ENCODE results near the gene CD63. TPM values are rescaled to one million over a fixed set of nuclear protein-coding genes. Genes with fewer than 3 reads are reported as not detected.

The CD63 gene
- total and polyA plus RNA-seq, 9 of the 15 experiments (the other 6 are each of a cell fraction or from before 2014, with no cell fraction given): 313 to 735 (median 433) TPM

DNA sequence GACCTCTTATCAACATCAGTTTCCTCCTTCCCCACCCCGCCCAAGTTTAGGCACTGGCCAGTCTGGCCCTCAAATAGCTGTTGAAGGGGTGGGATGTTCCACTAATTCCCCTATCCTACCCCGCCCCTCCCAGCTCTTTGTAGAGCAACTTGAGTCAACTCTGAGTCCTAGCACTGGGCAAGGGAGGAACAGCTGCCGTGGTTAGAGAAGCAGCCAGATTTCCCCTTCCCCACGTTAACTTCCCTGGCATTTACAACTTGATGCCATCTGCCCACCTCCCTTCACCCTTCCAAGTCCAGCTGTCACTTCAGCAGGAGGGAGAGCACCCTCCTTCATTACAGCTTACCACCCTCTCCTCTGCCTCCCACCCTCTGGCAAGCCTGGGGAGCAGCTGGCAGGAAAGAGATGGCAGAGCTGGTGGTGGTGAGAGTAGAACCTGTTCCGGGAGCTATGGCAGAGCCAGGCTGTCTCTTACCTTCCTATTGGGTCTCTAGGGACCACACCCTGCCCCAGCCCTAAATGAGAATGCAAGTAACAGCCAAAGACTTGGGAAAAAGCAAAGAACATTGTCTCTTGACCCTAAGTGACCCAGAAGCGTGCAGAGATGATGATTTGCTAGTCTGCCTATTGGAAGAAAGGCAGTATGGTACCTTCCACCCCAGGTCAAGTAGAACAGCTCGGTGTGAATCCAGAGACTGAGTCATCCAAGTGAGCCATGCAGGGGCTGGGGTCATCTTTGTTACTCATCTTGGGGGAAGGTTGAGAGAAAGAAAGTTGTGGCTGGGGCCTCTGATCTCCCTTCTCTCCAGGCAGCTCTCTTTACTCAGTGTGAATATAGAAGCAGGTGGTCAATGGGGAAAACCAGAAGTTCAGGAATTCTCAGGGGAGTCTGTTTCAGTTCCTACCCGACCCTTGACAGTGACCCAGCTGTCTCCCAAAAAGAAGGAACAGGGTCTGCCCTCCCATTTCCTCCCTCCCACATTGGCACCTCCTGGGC is 11.5 kb downstream of the CD63 start:
- H3K4me1 ChIP-seq (replicated peaks in 1 of 2; ENCODE audit: control insufficient read depth in 2 of 2, insufficient read depth in 2 of 2, low read length in 2 of 2): peaks cover 22 to 26% of the 10 kb centered on the region in 2 experiments; a peak in 4 of 5 replicates
- H4K20me1 ChIP-seq (replicated peaks; ENCODE audit: control insufficient read depth, insufficient read depth, low read length): no peaks in the 10 kb centered on the region; the same call in 1 of the 2 replicates
- no peaks in the 10 kb centered on the region for H3K9me1 ChIP-seq (ENCODE audit: control insufficient read depth, insufficient read depth, low read length)
- peak overlapping the region; percentile 90 for H3K4me2 ChIP-seq (ENCODE audit: insufficient read depth, low read length)
- no TSS peak for BruUV-seq (replicated peaks)
- H3K9ac ChIP-seq (ENCODE audit: insufficient read depth in 1 of 2, low read depth in 2 of 2, low read length in 2 of 2): peak overlapping the region; percentile 82 to 92; a peak in 3 of 4 replicates
- in situ Hi-C loops (cut with MboI) (no loop called here), intact Hi-C loops (cut with micrococcal nuclease) (no loop called here)
- ChIA-PET POLR2A (interaction anchor here (1.1 to 2.8 kb wide), 2 partner anchors 10 to 12 kb away, joined by 3 to 11 read pairs; partner anchors contain the start of gene CD63), CTCF (ENCODE audit: low intra/inter-chr PET ratio) (no interaction called here)
- no peaks in the 10 kb centered on the region for H3K9me3 ChIP-seq (replicated peaks; ENCODE audit: control insufficient read depth, insufficient read depth, low read depth, low read length)
- WGBS (ENCODE audit: insufficient coverage, low coverage, missing lambda C conversion rate): 18% methylated on average over 8 of the region's 8 CpGs
- no peaks in the 10 kb centered on the region; the same call in 2 of the 3 replicates for H3K36me3 ChIP-seq (ENCODE audit: control insufficient read depth, insufficient read depth, low read length)
- H3K4me3 ChIP-seq: peak overlapping the region; percentile 84
- H3K27ac ChIP-seq (ENCODE audit: extremely low read depth, low read depth, low read length): peak overlapping the region; percentile 9; the same call in 1 of the 3 replicates
- H2AFZ ChIP-seq (ENCODE audit: low read depth, low read length): no peak overlapping the region
- DNase-seq (ENCODE audit: extremely low read depth in 1 of 4, low spot score in 3 of 4) (peak in 3 of 4 experiments; percentile 34 to 63 (median 44)), FAIRE-seq (peak; percentile 15), ATAC-seq (peak; percentile 9; the same call in 2 of the 3 replicates)
- H3K79me2 ChIP-seq (ENCODE audit: control insufficient read depth, insufficient read depth, low read length): peaks cover 6% of the 10 kb centered on the region; the same call in 2 of the 3 replicates
- 0 out of 4 replicates have a peak, but pooled peaks of 1 of the 2 experiments have one; percentile 30 for TF ChIP-seq KDM1A (IDR thresholded peaks at IDR 0.05)
- TF ChIP-seq, protein P1, sequence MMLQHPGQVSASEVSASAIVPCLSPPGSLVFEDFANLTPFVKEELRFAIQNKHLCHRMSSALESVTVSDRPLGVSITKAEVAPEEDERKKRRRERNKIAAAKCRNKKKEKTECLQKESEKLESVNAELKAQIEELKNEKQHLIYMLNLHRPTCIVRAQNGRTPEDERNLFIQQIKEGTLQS (IDR thresholded peaks at IDR 0.05): peak; percentile 73
- TF ChIP-seq, protein P1 (CRISPR knock-in tag; conservative IDR thresholded peaks at IDR 0.05): no peak
- TF ChIP-seq ARNT (IDR thresholded peaks at IDR 0.05): no peak
- no peak for TF ChIP-seq JUND (IDR thresholded peaks at IDR 0.05; ENCODE audit: borderline replicate concordance, low read depth, low read length)
- 0 out of 3 replicates have a peak, but pooled peaks have one; percentile 12 for TF ChIP-seq JUND (tag; IDR thresholded peaks at IDR 0.05; ENCODE audit: borderline replicate concordance, low read depth, low read length)
- TF ChIP-seq FOSL1 (tag; conservative IDR thresholded peaks at IDR 0.05): peak; percentile 54
- TF ChIP-seq, protein P2, sequence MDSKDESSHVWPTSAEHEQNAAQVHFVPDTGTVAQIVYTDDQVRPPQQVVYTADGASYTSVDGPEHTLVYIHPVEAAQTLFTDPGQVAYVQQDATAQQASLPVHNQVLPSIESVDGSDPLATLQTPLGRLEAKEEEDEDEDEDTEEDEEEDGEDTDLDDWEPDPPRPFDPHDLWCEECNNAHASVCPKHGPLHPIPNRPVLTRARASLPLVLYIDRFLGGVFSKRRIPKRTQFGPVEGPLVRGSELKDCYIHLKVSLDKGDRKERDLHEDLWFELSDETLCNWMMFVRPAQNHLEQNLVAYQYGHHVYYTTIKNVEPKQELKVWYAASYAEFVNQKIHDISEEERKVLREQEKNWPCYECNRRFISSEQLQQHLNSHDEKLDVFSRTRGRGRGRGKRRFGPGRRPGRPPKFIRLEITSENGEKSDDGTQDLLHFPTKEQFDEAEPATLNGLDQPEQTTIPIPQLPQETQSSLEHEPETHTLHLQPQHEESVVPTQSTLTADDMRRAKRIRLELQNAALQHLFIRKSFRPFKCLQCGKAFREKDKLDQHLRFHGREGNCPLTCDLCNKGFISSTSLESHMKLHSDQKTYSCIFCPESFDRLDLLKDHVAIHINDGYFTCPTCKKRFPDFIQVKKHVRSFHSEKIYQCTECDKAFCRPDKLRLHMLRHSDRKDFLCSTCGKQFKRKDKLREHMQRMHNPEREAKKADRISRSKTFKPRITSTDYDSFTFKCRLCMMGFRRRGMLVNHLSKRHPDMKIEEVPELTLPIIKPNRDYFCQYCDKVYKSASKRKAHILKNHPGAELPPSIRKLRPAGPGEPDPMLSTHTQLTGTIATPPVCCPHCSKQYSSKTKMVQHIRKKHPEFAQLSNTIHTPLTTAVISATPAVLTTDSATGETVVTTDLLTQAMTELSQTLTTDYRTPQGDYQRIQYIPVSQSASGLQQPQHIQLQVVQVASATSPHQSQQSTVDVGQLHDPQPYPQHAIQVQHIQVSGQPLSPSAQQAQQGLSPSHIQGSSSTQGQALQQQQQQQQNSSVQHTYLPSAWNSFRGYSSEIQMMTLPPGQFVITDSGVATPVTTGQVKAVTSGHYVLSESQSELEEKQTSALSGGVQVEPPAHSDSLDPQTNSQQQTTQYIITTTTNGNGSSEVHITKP (IDR thresholded peaks at IDR 0.05; ENCODE audit: partially characterized antibody): peak; percentile 64
- no peaks in the 10 kb centered on the region for H3K27me3 ChIP-seq (ENCODE audit: control insufficient read depth in 2 of 2, insufficient read depth in 2 of 2, low read length in 2 of 2)

Measured in K562 (cell line).